ENCODE results near the gene KRT10. TPM values are rescaled to one million over a fixed set of nuclear protein-coding genes. Genes with fewer than 3 reads are reported as not detected.
"Not testable (repeated sequence)": the region's sequence is repeated elsewhere in the genome, so short reads cannot be mapped to it uniquely, and the experiment has no call there.

Gene KRT10
- total RNA-seq, 4 donors from 2014 or later: 5.1 to 14.3 (median 10.6) TPM

DNA sequence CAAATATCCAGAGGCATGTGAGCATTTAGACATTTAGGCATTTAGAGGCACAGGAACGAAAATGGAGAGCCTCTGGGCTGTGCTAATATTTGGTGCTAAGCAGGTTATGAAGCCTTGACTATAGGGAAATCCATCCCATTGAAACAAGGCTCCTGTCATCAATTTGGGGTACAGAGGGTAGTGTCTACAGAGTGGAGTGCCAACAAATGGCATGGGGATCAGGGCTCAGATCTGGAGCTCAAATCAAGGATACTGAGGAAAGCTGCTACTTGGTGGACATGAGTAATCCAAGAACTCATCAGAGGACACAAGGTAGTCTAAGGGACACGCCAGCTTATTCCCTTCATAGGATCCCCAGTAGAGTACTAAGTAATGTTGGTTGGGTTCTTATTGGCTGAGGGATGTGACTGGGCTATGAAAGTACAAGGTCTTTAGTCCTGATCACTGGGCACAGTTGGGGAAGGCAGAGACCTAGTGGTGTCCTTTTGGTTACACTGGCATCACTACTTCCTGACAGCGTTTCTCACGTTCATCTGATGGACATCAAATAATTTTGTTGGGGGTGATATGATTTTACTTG is 5.2 kb downstream of the KRT10 start:
- no peak for ATAC-seq
- H3K9me3 ChIP-seq: no peaks in the 10 kb centered on the region
- peaks cover 0 to 15% of the 10 kb centered on the region in 2 donors for H3K36me3 ChIP-seq
- peaks cover 0 to 24% (median 4%) of the 10 kb centered on the region in 3 donors for H3K4me1 ChIP-seq
- TF ChIP-seq POLR2A (IDR thresholded peaks at IDR 0.05): no peak
- TF ChIP-seq, protein P1, sequence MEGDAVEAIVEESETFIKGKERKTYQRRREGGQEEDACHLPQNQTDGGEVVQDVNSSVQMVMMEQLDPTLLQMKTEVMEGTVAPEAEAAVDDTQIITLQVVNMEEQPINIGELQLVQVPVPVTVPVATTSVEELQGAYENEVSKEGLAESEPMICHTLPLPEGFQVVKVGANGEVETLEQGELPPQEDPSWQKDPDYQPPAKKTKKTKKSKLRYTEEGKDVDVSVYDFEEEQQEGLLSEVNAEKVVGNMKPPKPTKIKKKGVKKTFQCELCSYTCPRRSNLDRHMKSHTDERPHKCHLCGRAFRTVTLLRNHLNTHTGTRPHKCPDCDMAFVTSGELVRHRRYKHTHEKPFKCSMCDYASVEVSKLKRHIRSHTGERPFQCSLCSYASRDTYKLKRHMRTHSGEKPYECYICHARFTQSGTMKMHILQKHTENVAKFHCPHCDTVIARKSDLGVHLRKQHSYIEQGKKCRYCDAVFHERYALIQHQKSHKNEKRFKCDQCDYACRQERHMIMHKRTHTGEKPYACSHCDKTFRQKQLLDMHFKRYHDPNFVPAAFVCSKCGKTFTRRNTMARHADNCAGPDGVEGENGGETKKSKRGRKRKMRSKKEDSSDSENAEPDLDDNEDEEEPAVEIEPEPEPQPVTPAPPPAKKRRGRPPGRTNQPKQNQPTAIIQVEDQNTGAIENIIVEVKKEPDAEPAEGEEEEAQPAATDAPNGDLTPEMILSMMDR (IDR thresholded peaks at IDR 0.05): no peak
- TF ChIP-seq POLR2AphosphoS5 (IDR thresholded peaks at IDR 0.05): no peak
- TF ChIP-seq EP300 (IDR thresholded peaks at IDR 0.05): no peak
- peaks cover 9% of the 10 kb centered on the region for H3K27me3 ChIP-seq
- H3K27ac ChIP-seq: no peak overlapping the region
- WGBS, 2 donors (ENCODE audit: low coverage in 1 of 2): 94 to 100% methylated on average over 3 of the region's 4 CpGs
- no peak overlapping the region for H3K4me3 ChIP-seq

DNA sequence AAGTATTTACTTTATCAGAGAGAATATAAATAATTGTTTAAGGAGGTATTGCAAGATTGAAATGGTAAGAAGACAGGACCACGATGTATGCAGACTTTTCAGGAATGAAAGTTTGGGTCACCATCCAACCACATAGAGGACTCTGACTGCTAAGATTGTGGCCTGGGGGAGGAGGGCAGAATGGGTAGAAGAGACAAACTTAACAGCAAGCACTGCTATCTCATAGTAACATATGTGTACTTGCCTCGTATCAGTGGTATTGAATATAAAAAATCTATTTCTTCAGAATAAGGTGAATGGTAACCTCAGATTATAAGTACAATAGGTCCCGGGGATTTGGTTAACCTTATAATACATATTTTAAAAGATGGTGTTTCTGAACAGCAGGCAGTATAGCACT is 5.8 kb downstream of the KRT10 start:
- Histone ChIP-seq H3K4me3 (no peak overlapping the region), H3K36me3 (peaks cover 0 to 11% of the 10 kb centered on the region in 2 donors), H3K27ac (no peak overlapping the region), H3K9me3 (no peaks in the 10 kb centered on the region), H3K27me3 (peaks cover 14% of the 10 kb centered on the region), H3K4me1 (peaks cover 0 to 24% (median 4%) of the 10 kb centered on the region in 3 donors)
- no peak for ATAC-seq
- WGBS, 2 donors (ENCODE audit: low coverage in 1 of 2): 93 to 100% methylated on average over 3 of the region's 3 CpGs
- no peak for TF ChIP-seq POLR2AphosphoS5 (IDR thresholded peaks at IDR 0.05)

DNA sequence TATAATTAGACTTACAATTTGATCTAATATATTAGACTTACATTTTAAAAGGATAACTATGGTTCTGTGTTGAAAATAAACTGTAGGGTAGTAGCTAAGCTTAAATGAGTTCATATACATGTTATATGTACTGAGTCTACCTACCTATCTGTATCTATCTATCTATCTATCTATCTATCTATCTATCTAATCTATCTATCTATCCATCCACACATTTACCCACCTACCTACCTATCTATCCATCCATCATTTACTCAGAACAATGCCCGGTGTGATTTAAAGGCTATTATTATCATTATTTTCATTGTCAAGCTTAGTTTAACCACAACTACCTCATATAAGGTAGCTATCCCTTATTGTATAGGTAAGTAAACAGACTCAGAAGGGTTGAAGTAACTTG is 7.0 kb downstream of the KRT10 start:
- no peaks in the 10 kb centered on the region for H3K9me3 ChIP-seq
- no peak for ATAC-seq
- H3K36me3 ChIP-seq: peaks cover 0 to 11% of the 10 kb centered on the region in 2 donors
- peaks cover 0 to 23% (median 4%) of the 10 kb centered on the region in 3 donors for H3K4me1 ChIP-seq
- no peak overlapping the region for H3K4me3 ChIP-seq
- peaks cover 25% of the 10 kb centered on the region for H3K27me3 ChIP-seq
- TF ChIP-seq, protein P1 (IDR thresholded peaks at IDR 0.05): no peak
- TF ChIP-seq POLR2AphosphoS5 (IDR thresholded peaks at IDR 0.05): no peak
- no peak for TF ChIP-seq EP300 (IDR thresholded peaks at IDR 0.05)
- TF ChIP-seq POLR2A (IDR thresholded peaks at IDR 0.05): no peak
- WGBS, 2 donors (ENCODE audit: low coverage in 1 of 2): 89% methylated on average over 1 of the region's 1 CpG
- H3K27ac ChIP-seq: no peak overlapping the region

DNA sequence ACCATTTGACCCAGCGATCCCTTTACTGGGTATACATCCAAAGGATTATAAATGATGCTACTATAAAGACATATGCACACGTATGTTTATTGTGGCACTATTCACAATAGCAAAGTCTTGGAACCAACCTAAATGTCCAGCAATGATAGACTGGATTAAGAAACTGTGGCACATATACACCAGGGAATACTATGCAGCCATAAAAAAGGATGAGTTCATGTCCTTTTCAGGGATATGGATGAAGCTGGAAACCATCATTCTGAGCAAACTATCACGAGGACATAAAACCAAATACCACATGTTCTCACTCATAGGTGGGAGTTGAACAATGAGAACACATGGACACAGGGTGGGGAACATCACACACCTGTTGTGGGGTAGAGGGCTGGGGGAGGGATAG is 7.8 kb downstream of the KRT10 start:
- not testable (repeated sequence) for ATAC-seq, H3K9me3 ChIP-seq, H3K27ac ChIP-seq, H3K4me3 ChIP-seq
- H3K4me1 ChIP-seq: peaks cover 0 to 16% (median 4%) of the 10 kb centered on the region in 3 donors
- peaks cover 29% of the 10 kb centered on the region for H3K27me3 ChIP-seq
- WGBS, 2 donors (ENCODE audit: low coverage in 1 of 2): 44 to 78% methylated on average over 2 to 3 of the region's 3 CpGs
- H3K36me3 ChIP-seq: peaks cover 0 to 11% of the 10 kb centered on the region in 2 donors

DNA sequence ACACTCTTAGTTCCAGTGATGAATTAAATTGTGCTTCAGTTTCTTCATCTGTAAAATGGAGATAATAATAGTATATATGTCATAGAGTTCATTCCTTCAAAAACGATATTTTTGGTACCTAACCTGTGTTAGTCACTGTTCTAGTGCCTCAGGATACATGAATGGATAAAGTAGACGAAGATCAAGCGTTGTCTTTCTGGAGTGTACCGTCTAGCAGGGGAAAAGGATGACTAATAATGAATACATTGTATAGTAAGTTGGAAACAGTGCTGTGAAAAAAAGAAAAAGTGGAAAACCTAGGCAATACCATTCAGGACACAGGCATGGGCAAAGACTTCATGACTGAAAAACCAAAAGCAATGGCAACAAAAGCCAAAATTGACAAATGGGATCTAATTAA is 8.6 kb downstream of the KRT10 start:
- WGBS, 2 donors (ENCODE audit: low coverage in 1 of 2): 65 to 90% methylated on average over 4 of the region's 4 CpGs
- H3K4me3 ChIP-seq: no peak overlapping the region
- no peak for ATAC-seq
- H3K36me3 ChIP-seq: peaks cover 0 to 11% of the 10 kb centered on the region in 2 donors
- no peak for TF ChIP-seq EP300 (IDR thresholded peaks at IDR 0.05)
- TF ChIP-seq POLR2AphosphoS5 (IDR thresholded peaks at IDR 0.05): no peak
- TF ChIP-seq, protein P1 (IDR thresholded peaks at IDR 0.05): no peak
- TF ChIP-seq POLR2A (IDR thresholded peaks at IDR 0.05): no peak
- peaks cover 38% of the 10 kb centered on the region for H3K27me3 ChIP-seq
- no peaks in the 10 kb centered on the region for H3K9me3 ChIP-seq
- no peak overlapping the region for H3K27ac ChIP-seq
- peaks cover 0 to 10% (median 4%) of the 10 kb centered on the region in 3 donors for H3K4me1 ChIP-seq

DNA sequence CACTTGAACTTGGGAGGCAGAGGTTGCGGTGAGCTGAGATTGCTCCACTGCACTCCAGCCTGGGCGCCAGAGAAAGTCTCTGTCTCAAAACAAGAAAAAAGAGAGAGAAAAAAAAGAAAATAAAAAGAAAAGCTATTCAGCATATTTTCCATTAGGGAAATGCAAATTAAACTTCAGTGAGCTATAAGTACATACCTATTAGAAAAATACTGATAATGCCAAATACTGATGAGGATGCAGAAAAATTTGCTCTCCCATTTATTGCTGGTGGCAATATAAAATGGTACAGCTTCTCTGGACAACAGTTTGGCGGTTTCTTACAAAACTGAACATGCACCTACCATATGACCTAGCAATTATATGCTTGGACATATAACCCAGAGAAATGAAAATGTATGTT is 9.8 kb downstream of the KRT10 start:
- peaks cover 49% of the 10 kb centered on the region for H3K27me3 ChIP-seq
- no peak for TF ChIP-seq POLR2A (IDR thresholded peaks at IDR 0.05)
- TF ChIP-seq, protein P1 (IDR thresholded peaks at IDR 0.05): no peak
- TF ChIP-seq EP300 (IDR thresholded peaks at IDR 0.05): no peak
- no peak for TF ChIP-seq POLR2AphosphoS5 (IDR thresholded peaks at IDR 0.05)
- H3K27ac ChIP-seq: no peak overlapping the region
- no peaks in the 10 kb centered on the region for H3K9me3 ChIP-seq
- peaks cover 0 to 8% of the 10 kb centered on the region in 2 donors for H3K36me3 ChIP-seq
- no peak for ATAC-seq
- 74 to 100% methylated on average over 1 to 3 of the region's 3 CpGs for WGBS, 2 donors (ENCODE audit: low coverage in 1 of 2)
- no peak overlapping the region for H3K4me3 ChIP-seq
- H3K4me1 ChIP-seq: peaks cover 0 to 4% (median 0%) of the 10 kb centered on the region in 3 donors

Data from gastroesophageal sphincter (tissue), 4 donors.